H1 (cell line): Measurements from ENCODE around the gene FOXI2. TPM values are rescaled to one million over a fixed set of nuclear protein-coding genes. Genes with fewer than 3 reads are reported as not detected.

Experiments used
- CTCF ChIA-PET: fragments of 300-600 bp; sonication (Branson Sonifier 250); formaldehyde crosslinking; loops from one replicate; lab custom pipeline; 2021; ENCODE audit not compliant: partially characterized antibody; lab: Charles Lee
- POLR2A ChIA-PET: fragments of 300-600 bp; sonication (Branson Sonifier 250); formaldehyde crosslinking; loops from one replicate; lab custom pipeline; 2021; ENCODE audit warnings: inconsistent platforms; ENCODE audit not compliant: partially characterized antibody; lab: Charles Lee
- DNase-seq, 2 experiments: peaks; one replicate each; pipeline versions ENCODE4 v3.0.0 to v3.0.0-alpha.2; 2010 to 2022; ENCODE audit warnings: low spot score in 2 of 2, low read depth in 1 of 2, mixed read lengths in 1 of 2
- FAIRE-seq: peaks from 2 replicates; lab custom pipeline; 2011; peaks lifted over from hg19 to GRCh38; lab: Jason Lieb, UNC
- H2AFZ ChIP-seq: 2 replicates; pipeline ENCODE4 v1.8.1; 2012; ENCODE audit warnings: low read length, inconsistent platforms
- H2AK5ac ChIP-seq: 2 replicates; pipeline ENCODE4 v1.6.1; 2013; ENCODE audit warnings: low read depth, low read length
- H2BK120ac ChIP-seq: replicated peaks from 2 replicates; pipeline ENCODE3; 2013; ENCODE audit warnings: low read depth, low read length, inconsistent platforms
- H2BK12ac ChIP-seq: 2 replicates; pipeline ENCODE4 v1.6.1; 2013; ENCODE audit warnings: low read depth, low read length
- H2BK15ac ChIP-seq: 2 replicates; pipeline ENCODE4 v1.6.1; 2013; ENCODE audit warnings: low read length
- H2BK20ac ChIP-seq: 2 replicates; pipeline ENCODE4 v1.6.1; 2013; ENCODE audit warnings: low read length
- H2BK5ac ChIP-seq: 2 replicates; pipeline ENCODE4 v1.6.1; 2013; ENCODE audit warnings: low read depth, low read length
- H3K14ac ChIP-seq: 2 replicates; pipeline ENCODE4 v1.6.1; 2013; ENCODE audit warnings: inconsistent platforms; ENCODE audit not compliant: insufficient read length
- H3K18ac ChIP-seq: 2 replicates; pipeline ENCODE4 v1.6.1; 2013; ENCODE audit warnings: low read length; ENCODE audit errors: extremely low read depth
- H3K23ac ChIP-seq: 2 replicates; pipeline ENCODE4 v1.6.1; 2013; ENCODE audit warnings: inconsistent platforms; ENCODE audit not compliant: insufficient read length
- H3K23me2 ChIP-seq: 2 replicates; pipeline ENCODE4 v1.6.1; 2013; ENCODE audit warnings: low read depth, low read length
- H3K27ac ChIP-seq: 2 replicates; pipeline ENCODE4 v1.6.1; 2011; ENCODE audit warnings: low read depth, low read length, inconsistent platforms
- H3K27me3 ChIP-seq, 4 experiments: replicated peaks in 1 of 4; 1 replicate in 1 of 4; 2 replicates in 3 of 4; pipeline versions ENCODE4 v1.6.1 to v1.8.1; 2011 to 2013; ENCODE audit warnings: low read length in 3 of 4, mild to moderate bottlenecking in 3 of 4, inconsistent platforms in 2 of 4, mixed read lengths in 2 of 4, moderate library complexity in 1 of 4; ENCODE audit not compliant: control insufficient read depth in 3 of 4, insufficient read depth in 3 of 4; ENCODE audit errors: extremely low read depth in 1 of 4
- H3K36me3 ChIP-seq, 4 experiments: 2 replicates each; pipeline versions ENCODE4 v1.6.1 to v1.8.1; 2011 to 2013; ENCODE audit warnings: mild to moderate bottlenecking in 4 of 4, low read length in 3 of 4, moderate library complexity in 2 of 4, control low read depth in 1 of 4, inconsistent platforms in 1 of 4; ENCODE audit not compliant: insufficient read depth in 4 of 4, control insufficient read depth in 2 of 4
- H3K4ac ChIP-seq: replicated peaks from 2 replicates; pipeline ENCODE3; 2013; ENCODE audit warnings: low read length, low read depth, mixed read lengths, inconsistent platforms; ENCODE audit not compliant: insufficient read length
- H3K4me1 ChIP-seq, 4 experiments: replicated peaks in 1 of 4; 1 replicate in 1 of 4; 2 replicates in 3 of 4; pipeline versions ENCODE4 v1.6.1 to v1.8.1; 2011 to 2013; ENCODE audit warnings: low read length in 3 of 4, inconsistent platforms in 2 of 4, mixed read lengths in 1 of 4; ENCODE audit not compliant: insufficient read depth in 4 of 4, control insufficient read depth in 3 of 4
- H3K4me2 ChIP-seq, 2 experiments: 2 replicates each; pipeline versions ENCODE4 v1.6.1 to v1.8.1; 2011 to 2013; ENCODE audit warnings: low read depth in 2 of 2, low read length in 2 of 2, control low read depth in 1 of 2, inconsistent platforms in 1 of 2, mild to moderate bottlenecking in 1 of 2; ENCODE audit not compliant: insufficient read depth in 1 of 2
- H3K4me3 ChIP-seq, 4 experiments: fragments of 200-600, 300-600 bp in 1 of 4; sonication (generic), shearing (Covaris generic), sonication (Bioruptor Twin) in 1 of 4; 2 replicates each; pipeline versions ENCODE4 v1.5.1 to v1.8.1; 2011 to 2016; ENCODE audit warnings: low read length in 4 of 4, low read depth in 3 of 4, control low read depth in 2 of 4, inconsistent platforms in 2 of 4, mild to moderate bottlenecking in 2 of 4, mixed read lengths in 1 of 4, moderate library complexity in 1 of 4; ENCODE audit not compliant: insufficient read depth in 2 of 4; ENCODE audit errors: extremely low read depth in 1 of 4
- H3K56ac ChIP-seq: replicated peaks from 2 replicates; pipeline ENCODE3; 2013; ENCODE audit warnings: low read depth, mild to moderate bottlenecking, mixed read lengths, low read length, inconsistent platforms; ENCODE audit not compliant: insufficient read length
- H3K79me1 ChIP-seq: 2 replicates; pipeline ENCODE4 v1.6.1; 2013; ENCODE audit warnings: low read depth, low read length, control low read depth
- H3K79me2 ChIP-seq, 2 experiments: 2 replicates each; pipeline versions ENCODE4 v1.6.1 to v1.8.1; 2012 to 2013; ENCODE audit warnings: low read length in 2 of 2, mild to moderate bottlenecking in 2 of 2, inconsistent platforms in 1 of 2; ENCODE audit not compliant: insufficient read depth in 2 of 2, control insufficient read depth in 1 of 2
- H3K9ac ChIP-seq, 4 experiments: replicated peaks in 1 of 4; 1 replicate in 1 of 4; 2 replicates in 3 of 4; pipeline versions ENCODE4 v1.6.1 to v1.8.1; 2011 to 2013; ENCODE audit warnings: low read depth in 3 of 4, low read length in 3 of 4, control low read depth in 2 of 4, mild to moderate bottlenecking in 2 of 4, moderate library complexity in 2 of 4, inconsistent platforms in 1 of 4; ENCODE audit errors: extremely low read depth in 1 of 4
- H3K9me3 ChIP-seq, 2 experiments: 2 replicates each; pipeline versions ENCODE4 v1.6.1 to v1.8.1; 2012 to 2013; ENCODE audit warnings: mild to moderate bottlenecking in 2 of 2, moderate library complexity in 2 of 2, control low read depth in 1 of 2, inconsistent platforms in 1 of 2, low read depth in 1 of 2, low read length in 1 of 2, mixed read lengths in 1 of 2; ENCODE audit not compliant: insufficient read depth in 2 of 2
- H4K20me1 ChIP-seq, 2 experiments: replicated peaks in 1 of 2; 2 replicates each; pipeline versions ENCODE3 to v1.8.1; 2011 to 2013; ENCODE audit warnings: inconsistent platforms in 2 of 2, low read length in 2 of 2, mild to moderate bottlenecking in 1 of 2; ENCODE audit not compliant: insufficient read depth in 2 of 2, control insufficient read depth in 1 of 2
- H4K5ac ChIP-seq: 2 replicates; pipeline ENCODE4 v1.6.1; 2013; ENCODE audit warnings: low read length, low read depth, mixed read lengths, inconsistent platforms; ENCODE audit not compliant: insufficient read length
- H4K8ac ChIP-seq: 2 replicates; pipeline ENCODE4 v1.8.0; 2013; ENCODE audit warnings: mild to moderate bottlenecking, moderate library complexity, low read length, inconsistent platforms; ENCODE audit not compliant: insufficient read depth; ENCODE audit errors: extremely low read depth
- H4K91ac ChIP-seq: replicated peaks from 2 replicates; pipeline ENCODE3; 2013; ENCODE audit warnings: low read length, mixed read lengths, inconsistent platforms; ENCODE audit not compliant: insufficient read length
- CREB1 ChIP-seq: IDR thresholded peaks from 2 replicates; pipeline ENCODE4 v1.6.1; 2012; ENCODE audit warnings: inconsistent platforms
- POLR2A ChIP-seq, 2 experiments: IDR thresholded peaks; 1 replicate in 1 of 2; 2 replicates in 1 of 2; pipeline ENCODE4 v1.6.1; 2011; ENCODE audit warnings: low read depth in 2 of 2, low read length in 2 of 2, mild to moderate bottlenecking in 2 of 2; ENCODE audit errors: control extremely low read depth in 1 of 2
- SIX5 ChIP-seq: IDR thresholded peaks from 2 replicates; pipeline ENCODE4 v1.6.1; 2011; ENCODE audit warnings: mild to moderate bottlenecking, low read depth, low read length
- WGBS, 2 experiments: shearing (Covaris generic) in 1 of 2; methylation state at CpG; one replicate each; pipeline versions ENCODE4 v1.1.6 to v1.1.7; 2013 to 2015; ENCODE audit warnings: low lambda C conversion rate in 2 of 2, mixed read lengths in 2 of 2, inconsistent platforms in 1 of 2, low coverage in 1 of 2, missing lambda C conversion rate in 1 of 2; ENCODE audit not compliant: insufficient replicate concordance in 2 of 2, insufficient coverage in 1 of 2, insufficient read length in 1 of 2; ENCODE audit errors: extremely low coverage in 1 of 2, missing lambda C conversion rate in 1 of 2; 5-methylcytosine and 5-hydroxymethylcytosine counted together
- polyA plus RNA-seq, 7 experiments: library from polyadenylated mRNA; depleted of rRNA in 3 of 7; stranded (reverse) in 5 of 7; unstranded in 2 of 7; fragments of >200 nt in 5 of 7; fragments of 200-250 nt in 2 of 7; gene quantifications; 1 replicate in 5 of 7; 2 replicates in 1 of 7; 4 replicates in 1 of 7; pipeline versions ENCODE4 v1.2.1 to v1.2.3, GENCODE V29; 2011 to 2013; ENCODE audit warnings: missing spikeins in 2 of 7, mixed read lengths in 2 of 7
- total RNA-seq: library from RNA; stranded (reverse); fragmentation: NEBNext Ultra II Directional; extraction: Animal tissue kit (Norgen Biotek cat#: 25700); gene quantifications from 2 replicates; pipeline ENCODE4 v1.2.1, GENCODE V29; 2021

The FOXI2 gene
- total and polyA plus RNA-seq, 2 of the 8 experiments (the other 6 are each of a cell fraction or from before 2014, with no cell fraction given) = 1.0 TPM

DNA sequence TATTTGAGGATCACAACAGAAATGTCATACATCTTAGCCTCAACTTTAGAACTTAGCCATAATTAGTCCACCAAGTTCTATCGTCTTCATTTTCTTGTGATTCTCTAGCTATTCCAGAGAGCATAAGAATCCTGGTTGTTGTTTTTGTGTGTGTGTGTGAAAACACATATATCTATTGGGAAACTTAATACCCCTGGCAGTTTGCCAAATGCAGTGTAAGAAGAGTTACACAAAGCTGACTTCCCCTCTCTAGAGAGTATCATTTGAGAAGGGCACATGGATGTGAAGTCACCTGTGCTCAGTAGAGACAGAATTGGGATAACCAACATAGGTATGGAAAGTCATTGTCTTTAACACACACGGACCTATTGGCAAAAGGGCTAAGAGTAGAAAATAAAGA is 19.3 kb downstream of the FOXI2 start:
- Histone ChIP-seq H3K36me3 (no peaks in the 10 kb centered on the region), H3K4me3 (no peak overlapping the region), H3K4me2 (no peak overlapping the region), H3K14ac (no peak overlapping the region), H2AFZ (no peak overlapping the region), H3K56ac (no peak overlapping the region), H3K79me2 (no peaks in the 10 kb centered on the region), H4K91ac (no peak overlapping the region), H3K4me1 (no peaks in the 10 kb centered on the region), H3K79me1 (no peaks in the 10 kb centered on the region), H3K27ac (no peak overlapping the region), H3K9me3 (no peaks in the 10 kb centered on the region), H2AK5ac (no peak overlapping the region), H2BK15ac (no peak overlapping the region), H2BK120ac (no peak overlapping the region), H3K4ac (no peak overlapping the region), H2BK5ac (no peak overlapping the region), H4K8ac (no peak overlapping the region), H4K20me1 (no peaks in the 10 kb centered on the region), H3K18ac (no peak overlapping the region), H2BK20ac (no peak overlapping the region), H3K23me2 (no peaks in the 10 kb centered on the region), H3K9ac (no peak overlapping the region), H3K23ac (no peak overlapping the region), H2BK12ac (no peak overlapping the region), H4K5ac (no peak overlapping the region), H3K27me3 (no peaks in the 10 kb centered on the region)
- 86% methylated on average over 2 of the region's 2 CpGs; no CpG with 5 or more reads in 1 of the 2 experiments for WGBS, 2 experiments
- FAIRE-seq (no peak), DNase-seq (no peak)
- ChIA-PET CTCF (interaction anchor here (0.6 to 6.3 kb wide), 10 partner anchors 9 to 107 kb away, joined by 3 to 54 read pairs (median 6); no protein-coding TSS in a partner anchor), POLR2A (no interaction called here)
- TF ChIP-seq POLR2A (IDR thresholded peaks at IDR 0.05; ENCODE audit: control extremely low read depth in 1 of 2, low read depth in 2 of 2, low read length in 2 of 2) (no peak), SIX5 (no peak), CREB1 (no peak)
